A549 (cell line): ENCODE measurements around the gene AGAP3. TPM values are rescaled to one million over a fixed set of nuclear protein-coding genes. Genes with fewer than 3 reads are reported as not detected.

Experiments
- ATAC-seq, 2 experiments: fragments of 200-7000 bp in 1 of 2; fragments of >200 bp in 1 of 2; cut with Nextera tagmentation in 1 of 2; cut with Tn5 transposase in 1 of 2; 3 replicates each; pipeline versions ENCODE4 v1.8.0 to v1.9.1; 2018 to 2020; ENCODE audit warnings: mild to moderate bottlenecking in 1 of 2, moderate library complexity in 1 of 2
- CTCF ChIA-PET: fragments of 300-600 bp; sonication (Branson Sonifier 250); formaldehyde crosslinking; extraction: SDS; loops from one replicate; lab custom pipeline; 2021; ENCODE audit warnings: antibody characterized with exemption, inconsistent platforms; lab: Yijun Ruan, JAX
- POLR2A ChIA-PET: fragments of 350-600 bp; formaldehyde crosslinking; extraction: SDS; loops from one replicate; lab custom pipeline; 2021; ENCODE audit warnings: antibody characterized with exemption, inconsistent platforms; lab: Yijun Ruan, JAX
- DNase-seq, 2 experiments: peaks; one replicate each; pipeline versions ENCODE4 v3.0.0 to v3.0.0-alpha.2; 2011 to 2016; ENCODE audit warnings: low read depth in 1 of 2, low spot score in 1 of 2
- FAIRE-seq: peaks from 2 replicates; lab custom pipeline; 2011; peaks lifted over from hg19 to GRCh38; lab: Jason Lieb, UNC
- H3K27ac ChIP-seq, 2 experiments: fragments of >200 bp; sonication (Bioruptor Twin); formaldehyde crosslinking; 3 replicates each; pipeline ENCODE4 v1.5.1; 2016 to 2017
- H3K4me1 ChIP-seq: fragments of >200 bp; sonication (Bioruptor Twin); formaldehyde crosslinking; 3 replicates; pipeline ENCODE4 v1.6.1; 2016
- H3K4me2 ChIP-seq: fragments of >200 bp; sonication (Bioruptor Twin); formaldehyde crosslinking; 3 replicates; pipeline ENCODE4 v1.6.1; 2016
- H3K4me3 ChIP-seq: fragments of >200 bp; sonication (Bioruptor Twin); formaldehyde crosslinking; 3 replicates; pipeline ENCODE4 v1.5.1; 2016
- H3K9me3 ChIP-seq: fragments of >200 bp; sonication (Bioruptor Twin); formaldehyde crosslinking; 3 replicates; pipeline ENCODE4 v1.6.1; 2016
- CBX2 ChIP-seq: fragments of 200-600 bp; sonication (generic); IDR thresholded peaks from 2 replicates; pipeline ENCODE4 v1.6.1; 2016; ENCODE audit warnings: low read depth, mild to moderate bottlenecking, borderline replicate concordance
- CEBPB ChIP-seq, 2 experiments: fragments of >200 bp in 1 of 2; sonication (Bioruptor Twin) in 1 of 2; formaldehyde crosslinking in 1 of 2; IDR thresholded peaks; 2 replicates each; pipeline ENCODE4 v1.6.1; 2012 to 2016
- CHD2 ChIP-seq: fragments of 150-350 bp; IDR thresholded peaks from 2 replicates; pipeline ENCODE4 v1.6.1; 2014; ENCODE audit warnings: low read length; ENCODE audit not compliant: partially characterized antibody
- CHD4 ChIP-seq: fragments of 200-600 bp; sonication (generic); IDR thresholded peaks from 2 replicates; pipeline ENCODE4 v1.6.1; 2016; ENCODE audit warnings: antibody characterized with exemption, mild to moderate bottlenecking, borderline replicate concordance
- FOSB ChIP-seq: fragments of 250-450 bp; sonication (Bioruptor Pico); IDR thresholded peaks from 2 replicates; pipeline ENCODE4 v1.5.0; 2020; ENCODE audit warnings: mild to moderate bottlenecking, moderate library complexity
- HES2 ChIP-seq: fragments of >200 bp; sonication (Bioruptor Twin); formaldehyde crosslinking; IDR thresholded peaks from 2 replicates; pipeline ENCODE4 v1.6.1; 2016
- HOXB13 ChIP-seq: fragments of 250-450 bp; sonication (Bioruptor Pico); IDR thresholded peaks from 2 replicates; pipeline ENCODE4 v1.5.0; 2020; ENCODE audit warnings: low read depth, mild to moderate bottlenecking, moderate library complexity
- JUN ChIP-seq, 2 experiments: fragments of >200 bp; sonication (Bioruptor Twin); formaldehyde crosslinking; IDR thresholded peaks; 2 replicates in 1 of 2; 3 replicates in 1 of 2; pipeline ENCODE4 v1.6.1; 2016 to 2017
- NFE2L2 ChIP-seq: fragments of 150-350 bp; conservative IDR thresholded peaks from 2 replicates; pipeline ENCODE4 v1.6.1; 2014; ENCODE audit warnings: low read length
- NPAS2 ChIP-seq: fragments of 250-450 bp; sonication (Bioruptor Pico); IDR thresholded peaks from 2 replicates; pipeline ENCODE4 v1.8.0; 2022; ENCODE audit warnings: mild to moderate bottlenecking, moderate library complexity, borderline replicate concordance
- NR3C1 ChIP-seq: fragments of >200 bp; sonication (Bioruptor Twin); formaldehyde crosslinking; IDR thresholded peaks from 3 replicates; pipeline ENCODE4 v1.6.1; 2017
- PHF8 ChIP-seq: fragments of 200-600 bp; sonication (generic); IDR thresholded peaks from 2 replicates; pipeline ENCODE4 v1.6.1; 2016; ENCODE audit warnings: low read depth, mild to moderate bottlenecking, antibody characterized with exemption, moderate library complexity, borderline replicate concordance
- POLR2A ChIP-seq: IDR thresholded peaks from 2 replicates; pipeline ENCODE4 v1.6.1; 2012; ENCODE audit warnings: mild to moderate bottlenecking, low read length
- RCOR1 ChIP-seq: fragments of 150-350 bp; IDR thresholded peaks from 2 replicates; pipeline ENCODE4 v1.6.1; 2014; ENCODE audit warnings: antibody characterized with exemption, low read length, low read depth
- REST ChIP-seq: fragments of 200-600 bp; sonication (generic); IDR thresholded peaks from 2 replicates; pipeline ENCODE4 v1.6.1; 2016; ENCODE audit warnings: antibody characterized with exemption, mild to moderate bottlenecking, moderate library complexity
- TFCP2L1 ChIP-seq: fragments of 250-450 bp; sonication (Bioruptor Pico); IDR thresholded peaks from 2 replicates; pipeline ENCODE4 v1.5.0; 2021; ENCODE audit warnings: mild to moderate bottlenecking
- TP53 ChIP-seq: fragments of 250-450 bp; sonication (Bioruptor Pico); IDR thresholded peaks from 2 replicates; pipeline ENCODE4 v1.5.0; 2021; ENCODE audit warnings: mild to moderate bottlenecking, moderate library complexity
- USF2 ChIP-seq: fragments of 450-650 bp; IDR thresholded peaks from 2 replicates; pipeline ENCODE4 v1.6.1; 2014; ENCODE audit warnings: antibody characterized with exemption
- ZSCAN20 ChIP-seq: fragments of 250-450 bp; sonication (Bioruptor Pico); IDR thresholded peaks from 2 replicates; pipeline ENCODE4 v1.8.0; 2022; ENCODE audit warnings: mild to moderate bottlenecking, moderate library complexity
- WGBS: methylation state at CpG from one replicate; pipeline ENCODE4 v1.1.6; 2017; ENCODE audit errors: missing lambda C conversion rate; 5-methylcytosine and 5-hydroxymethylcytosine counted together
- polyA plus RNA-seq, 4 experiments: library from polyadenylated mRNA; depleted of rRNA in 3 of 4; stranded (reverse); fragments of >200 nt; fragmentation: RNase III in 1 of 4; extraction: RNeasy Plus Mini Kit Qiagen cat#74134 plus additional on column Dnase treatment in 1 of 4; gene quantifications; 2 replicates in 3 of 4; 3 replicates in 1 of 4; pipeline ENCODE4 v1.2.3, GENCODE V29; 2011 to 2017
- TF ChIP-seq, protein P1 (sequence below): IDR thresholded peaks from 2 replicates; pipeline ENCODE4 v1.6.1; 2012
- TF ChIP-seq, protein P2 (sequence below): fragments of >200 bp; sonication (Bioruptor Twin); formaldehyde crosslinking; IDR thresholded peaks from 3 replicates; pipeline ENCODE4 v1.5.1; 2016

Gene AGAP3
- polyA plus RNA-seq, 2 of the 4 experiments (the other 2 are of a cell fraction): 33.8 to 45.9 TPM

DNA sequence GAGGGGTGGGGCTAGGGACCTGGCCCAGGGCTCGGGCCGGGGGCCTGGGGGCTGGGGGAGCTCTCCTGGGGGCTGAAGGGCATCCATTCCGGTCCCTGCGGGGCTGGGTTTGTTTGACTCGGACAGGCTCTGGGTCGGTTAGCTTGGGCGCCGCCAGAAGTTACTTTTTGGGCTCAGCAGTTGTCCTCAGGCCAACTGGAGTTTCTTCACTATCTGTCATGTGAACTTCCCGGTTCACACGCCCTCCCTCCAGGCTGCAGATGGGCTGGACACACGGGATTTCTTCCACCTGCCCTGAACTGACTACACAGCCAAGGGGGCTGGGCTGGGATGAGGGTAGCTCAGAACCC is 23.1 kb upstream of the AGAP3 start:
- no peak for TF ChIP-seq CHD2
- no peak for TF ChIP-seq FOSB (CRISPR knock-in tag)
- TF ChIP-seq TFCP2L1 (CRISPR knock-in tag): no peak
- peak in 1 of 2 experiments; percentile 28; a peak in 1 of 5 replicates for TF ChIP-seq JUN (IDR thresholded peaks at IDR 0.05)
- TF ChIP-seq CEBPB (IDR thresholded peaks at IDR 0.05): no peak
- TF ChIP-seq REST: no peak
- no peak for TF ChIP-seq TP53 (CRISPR knock-in tag)
- no peak for TF ChIP-seq NPAS2 (CRISPR knock-in tag)
- Histone ChIP-seq H3K9me3 (no peaks in the 10 kb centered on the region), H3K4me1 (peaks cover 37% of the 10 kb centered on the region), H3K4me2 (peak overlapping the region; percentile 92), H3K27ac (peak overlapping the region; percentile 99), H3K4me3 (peak overlapping the region; percentile 86)
- FAIRE-seq (no peak), DNase-seq (peak in 1 of 2 experiments; percentile 51), ATAC-seq (no peak)
- ChIA-PET POLR2A (interaction anchor here (0.6 to 2.2 kb wide), 4 partner anchors 14 to 86 kb away, joined by 3 to 20 read pairs (median 12); partner anchors contain the start of genes AGAP3 and FASTK), CTCF (interaction anchor here (1.3 to 5.7 kb wide), 11 partner anchors 11 to 165 kb away, joined by 3 to 64 read pairs (median 7); partner anchors contain the start of genes ABCB8 and AGAP3)
- 5% methylated on average over 5 of the region's 11 CpGs for WGBS

GRCh38 chr7:151064454-151064853 is 21.8 kb upstream of the AGAP3 start:
- FAIRE-seq (no peak), ATAC-seq (no peak), DNase-seq (no peak)
- H3K4me2 ChIP-seq: no peak overlapping the region
- peaks cover 29% of the 10 kb centered on the region for H3K4me1 ChIP-seq
- H3K27ac ChIP-seq: peak overlapping the region in 1 of 2 experiments; percentile 99; a peak in 3 of 6 replicates
- H3K9me3 ChIP-seq: no peaks in the 10 kb centered on the region
- CTCF ChIA-PET: interaction anchor here (5.3 to 5.7 kb wide), 2 partner anchors 10 to 23 kb away, joined by 32 to 64 read pairs; partner anchors contain the start of gene AGAP3
- H3K4me3 ChIP-seq: no peak overlapping the region
- POLR2A ChIA-PET: no interaction called here
- TF ChIP-seq HES2: no peak
- TF ChIP-seq, protein P1, sequence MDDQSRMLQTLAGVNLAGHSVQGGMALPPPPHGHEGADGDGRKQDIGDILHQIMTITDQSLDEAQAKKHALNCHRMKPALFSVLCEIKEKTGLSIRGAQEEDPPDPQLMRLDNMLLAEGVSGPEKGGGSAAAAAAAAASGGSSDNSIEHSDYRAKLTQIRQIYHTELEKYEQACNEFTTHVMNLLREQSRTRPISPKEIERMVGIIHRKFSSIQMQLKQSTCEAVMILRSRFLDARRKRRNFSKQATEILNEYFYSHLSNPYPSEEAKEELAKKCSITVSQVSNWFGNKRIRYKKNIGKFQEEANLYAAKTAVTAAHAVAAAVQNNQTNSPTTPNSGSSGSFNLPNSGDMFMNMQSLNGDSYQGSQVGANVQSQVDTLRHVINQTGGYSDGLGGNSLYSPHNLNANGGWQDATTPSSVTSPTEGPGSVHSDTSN: no peak
- TF ChIP-seq CBX2: no peak
- no peak for TF ChIP-seq RCOR1
- TF ChIP-seq, protein P2, sequence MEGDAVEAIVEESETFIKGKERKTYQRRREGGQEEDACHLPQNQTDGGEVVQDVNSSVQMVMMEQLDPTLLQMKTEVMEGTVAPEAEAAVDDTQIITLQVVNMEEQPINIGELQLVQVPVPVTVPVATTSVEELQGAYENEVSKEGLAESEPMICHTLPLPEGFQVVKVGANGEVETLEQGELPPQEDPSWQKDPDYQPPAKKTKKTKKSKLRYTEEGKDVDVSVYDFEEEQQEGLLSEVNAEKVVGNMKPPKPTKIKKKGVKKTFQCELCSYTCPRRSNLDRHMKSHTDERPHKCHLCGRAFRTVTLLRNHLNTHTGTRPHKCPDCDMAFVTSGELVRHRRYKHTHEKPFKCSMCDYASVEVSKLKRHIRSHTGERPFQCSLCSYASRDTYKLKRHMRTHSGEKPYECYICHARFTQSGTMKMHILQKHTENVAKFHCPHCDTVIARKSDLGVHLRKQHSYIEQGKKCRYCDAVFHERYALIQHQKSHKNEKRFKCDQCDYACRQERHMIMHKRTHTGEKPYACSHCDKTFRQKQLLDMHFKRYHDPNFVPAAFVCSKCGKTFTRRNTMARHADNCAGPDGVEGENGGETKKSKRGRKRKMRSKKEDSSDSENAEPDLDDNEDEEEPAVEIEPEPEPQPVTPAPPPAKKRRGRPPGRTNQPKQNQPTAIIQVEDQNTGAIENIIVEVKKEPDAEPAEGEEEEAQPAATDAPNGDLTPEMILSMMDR: no peak
- no peak for TF ChIP-seq PHF8
- TF ChIP-seq HOXB13 (CRISPR knock-in tag): no peak
- no peak for TF ChIP-seq USF2
- TF ChIP-seq NR3C1: no peak
- TF ChIP-seq POLR2A: no peak
- TF ChIP-seq CHD4: no peak
- TF ChIP-seq JUN (IDR thresholded peaks at IDR 0.05): no peak
- TF ChIP-seq ZSCAN20 (CRISPR knock-in tag): no peak
- TF ChIP-seq NFE2L2: no peak
- WGBS: 97% methylated on average over 18 of the region's 18 CpGs
